Testis (tissue), 3 donors: ENCODE results near the gene GARNL3. TPM values are rescaled to one million over a fixed set of nuclear protein-coding genes. Genes with fewer than 3 reads are reported as not detected.

Source experiments
- DNase-seq: peaks from one replicate; pipeline ENCODE4 v3.0.0-alpha.2; 2019
- H3K27ac ChIP-seq, 2 donors: fragments of 200-600 bp; sonication (generic); one replicate each; pipeline ENCODE4 v1.5.1; 2019
- H3K27me3 ChIP-seq: fragments of 200-600 bp; sonication (generic); one replicate; pipeline ENCODE4 v1.5.1; 2019
- H3K36me3 ChIP-seq: fragments of 200-600 bp; sonication (generic); one replicate; pipeline ENCODE4 v1.5.1; 2017; ENCODE audit warnings: low read depth; ENCODE audit errors: missing control alignments
- H3K4me1 ChIP-seq: fragments of 200-600 bp; sonication (generic); one replicate; pipeline ENCODE4 v1.5.1; 2019
- H3K4me3 ChIP-seq, 2 donors: fragments of 200-600 bp; sonication (generic); one replicate each; pipeline ENCODE4 v1.5.1; 2017 to 2019
- H3K9me3 ChIP-seq: fragments of 200-600 bp; sonication (generic); one replicate; pipeline ENCODE4 v1.5.1; 2017
- POLR2A ChIP-seq: fragments of 450-650 bp; IDR thresholded peaks from one replicate; pipeline ENCODE4 v1.6.1; 2017; ENCODE audit warnings: antibody characterized with exemption, mild to moderate bottlenecking, moderate library complexity
- WGBS, 2 donors: methylation state at CpG; one replicate each; pipeline ENCODE4 v1.1.5; 2018; 5-methylcytosine and 5-hydroxymethylcytosine counted together
- intact Hi-C: fragments of 100-400 bp; cut with DNase I; formaldehyde crosslinking; loops from one replicate; pipeline ENCODE4 v1.15.1; 2023; ENCODE audit warnings: low total_unique reads
- polyA plus RNA-seq: library from polyadenylated mRNA; stranded (reverse); fragments of 350-450 nt; fragmentation: Illumina TruSeq; extraction: RNeasy Lipid Tissue Mini Kit (QIAGEN cat#74804); gene quantifications from one replicate; pipeline ENCODE4 v1.2.3, GENCODE V29; 2014; ENCODE audit warnings: low read depth, low replicate concordance; ENCODE audit not compliant: insufficient read depth
- total RNA-seq, 2 donors: library from RNA; depleted of rRNA; stranded (reverse); fragments of >200 nt; gene quantifications; one replicate each; pipeline ENCODE4 v1.2.3, GENCODE V29; 2016
- TF ChIP-seq, protein P1 (sequence below), 3 experiments: fragments of 450-650 bp in 2 of 3; fragments of 200-600 bp in 1 of 3; sonication (generic) in 1 of 3; IDR thresholded peaks; one replicate each; pipeline ENCODE4 v1.5.1; 2016 to 2019; ENCODE audit warnings: antibody characterized with exemption in 3 of 3, mild to moderate bottlenecking in 2 of 3, moderate library complexity in 1 of 3

GARNL3 gene
- total and polyA plus RNA-seq, 3 donors from 2014 or later, result 12.9 to 42.8 (median 25.9) TPM

GRCh38 chr9:127258606-127259471 lies 5.7 kb upstream of the GARNL3 start:
- Histone ChIP-seq H3K36me3 (no peaks in the 10 kb centered on the region), H3K9me3 (no peaks in the 10 kb centered on the region), H3K27me3 (no peaks in the 10 kb centered on the region), H3K4me1 (no peaks in the 10 kb centered on the region), H3K4me3 (no peak overlapping the region), H3K27ac (no peak overlapping the region)
- WGBS, 2 donors, result 79 to 85% methylated on average over 7 of the region's 7 CpGs
- TF ChIP-seq, protein P1, sequence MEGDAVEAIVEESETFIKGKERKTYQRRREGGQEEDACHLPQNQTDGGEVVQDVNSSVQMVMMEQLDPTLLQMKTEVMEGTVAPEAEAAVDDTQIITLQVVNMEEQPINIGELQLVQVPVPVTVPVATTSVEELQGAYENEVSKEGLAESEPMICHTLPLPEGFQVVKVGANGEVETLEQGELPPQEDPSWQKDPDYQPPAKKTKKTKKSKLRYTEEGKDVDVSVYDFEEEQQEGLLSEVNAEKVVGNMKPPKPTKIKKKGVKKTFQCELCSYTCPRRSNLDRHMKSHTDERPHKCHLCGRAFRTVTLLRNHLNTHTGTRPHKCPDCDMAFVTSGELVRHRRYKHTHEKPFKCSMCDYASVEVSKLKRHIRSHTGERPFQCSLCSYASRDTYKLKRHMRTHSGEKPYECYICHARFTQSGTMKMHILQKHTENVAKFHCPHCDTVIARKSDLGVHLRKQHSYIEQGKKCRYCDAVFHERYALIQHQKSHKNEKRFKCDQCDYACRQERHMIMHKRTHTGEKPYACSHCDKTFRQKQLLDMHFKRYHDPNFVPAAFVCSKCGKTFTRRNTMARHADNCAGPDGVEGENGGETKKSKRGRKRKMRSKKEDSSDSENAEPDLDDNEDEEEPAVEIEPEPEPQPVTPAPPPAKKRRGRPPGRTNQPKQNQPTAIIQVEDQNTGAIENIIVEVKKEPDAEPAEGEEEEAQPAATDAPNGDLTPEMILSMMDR (IDR thresholded peaks at IDR 0.05), result no peak
- TF ChIP-seq POLR2A, result no peak
- intact Hi-C loops, result no loop called here
- DNase-seq, result no peak

GRCh38 chr9:127262602-127263001 lies 2.0 kb upstream of the GARNL3 start:
- intact Hi-C loops, result no loop called here

DNA sequence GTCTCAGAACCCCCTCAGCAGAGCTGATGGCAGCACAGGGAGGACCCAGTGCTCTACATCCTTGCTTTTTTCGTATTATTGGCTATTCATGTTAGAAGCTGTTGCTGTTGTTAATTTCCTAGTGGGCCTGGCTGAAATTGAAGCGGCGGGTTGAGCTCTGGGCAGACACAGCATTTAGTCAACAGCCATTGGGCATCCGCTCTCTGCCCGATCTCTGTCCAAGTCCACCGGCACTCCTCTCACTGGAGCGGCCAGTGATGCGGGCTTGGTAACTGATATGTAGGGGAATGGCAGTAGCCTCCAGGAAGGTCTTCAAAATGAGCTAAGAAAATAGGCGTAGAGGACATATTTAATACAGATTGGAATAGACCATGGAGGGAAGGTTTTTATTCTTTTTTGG lies 1.3 kb upstream of the GARNL3 start:
- no peak overlapping the region for H3K27ac ChIP-seq
- H3K36me3 ChIP-seq, result no peaks in the 10 kb centered on the region
- 90 to 94% methylated on average over 9 of the region's 9 CpGs for WGBS, 2 donors
- TF ChIP-seq, protein P1 (IDR thresholded peaks at IDR 0.05), result no peak
- no peak for TF ChIP-seq POLR2A
- intact Hi-C loops, result no loop called here
- H3K27me3 ChIP-seq, result no peaks in the 10 kb centered on the region
- no peak overlapping the region for H3K4me3 ChIP-seq
- H3K9me3 ChIP-seq, result no peaks in the 10 kb centered on the region
- H3K4me1 ChIP-seq, result no peaks in the 10 kb centered on the region
- no peak for DNase-seq

More at GRCh38 chr9:127262602-127263001, 2.0 kb upstream of the GARNL3 start:
- H3K27ac ChIP-seq, result no peak overlapping the region
- no peak overlapping the region for H3K4me3 ChIP-seq
- no peaks in the 10 kb centered on the region for H3K36me3 ChIP-seq
- no peak for DNase-seq
- H3K4me1 ChIP-seq, result no peaks in the 10 kb centered on the region
- H3K9me3 ChIP-seq, result no peaks in the 10 kb centered on the region
- TF ChIP-seq, protein P1 (IDR thresholded peaks at IDR 0.05), result no peak
- TF ChIP-seq POLR2A, result no peak
- H3K27me3 ChIP-seq, result no peaks in the 10 kb centered on the region

DNA sequence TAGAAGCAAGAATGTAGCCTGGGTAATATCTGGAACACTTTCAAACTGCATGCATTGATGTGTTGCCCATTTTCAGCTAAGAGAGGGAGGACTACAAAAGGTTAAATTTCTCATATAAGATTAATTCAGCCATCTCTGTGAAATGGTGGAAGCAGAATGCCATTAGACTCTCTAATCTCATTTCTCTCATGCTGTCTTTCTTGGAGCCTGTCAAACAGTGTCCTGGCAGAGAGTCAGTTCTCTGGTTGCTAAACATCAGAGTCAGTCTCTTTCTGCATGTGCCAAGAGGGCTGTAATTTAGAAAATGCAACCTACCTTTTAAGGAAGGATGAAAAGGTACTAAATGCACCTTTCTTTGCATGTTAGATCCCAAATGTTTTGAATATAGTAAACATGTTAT lies 910 bp upstream of the GARNL3 start:
- H3K27ac ChIP-seq, result no peak overlapping the region
- TF ChIP-seq POLR2A, result no peak
- TF ChIP-seq, protein P1 (IDR thresholded peaks at IDR 0.05), result no peak
- no peaks in the 10 kb centered on the region for H3K27me3 ChIP-seq
- no peaks in the 10 kb centered on the region for H3K4me1 ChIP-seq
- intact Hi-C loops, result no loop called here
- no peaks in the 10 kb centered on the region for H3K36me3 ChIP-seq
- H3K9me3 ChIP-seq, result no peaks in the 10 kb centered on the region
- H3K4me3 ChIP-seq, result no peak overlapping the region
- DNase-seq, result no peak
